OCI-LY3 (cell line): ENCODE results near the gene RIOX2.

Experiments
- CTCF ChIP-seq: fragments of 200-600, 300-600 bp; sonication (generic); IDR thresholded peaks from 2 replicates; pipeline ENCODE4 v1.5.1; 2014; ENCODE audit warnings: antibody characterized with exemption, low read length, low read depth
- EZH2phosphoT487 ChIP-seq: fragments of 200-600 bp; shearing (Covaris generic); IDR thresholded peaks from 2 replicates; pipeline ENCODE4 v1.6.1; 2018; ENCODE audit warnings: antibody characterized with exemption, mixed run types, low read depth

GRCh38 chr3:97914388-97914787, 57.8 kb downstream of the RIOX2 start:
- TF ChIP-seq CTCF, result no peak
- TF ChIP-seq EZH2phosphoT487, result no peak
